Rectal smooth muscle tissue (tissue), 1 donor: ENCODE results near the gene RGSL1.
"Not testable (repeated sequence)": the region's sequence is repeated elsewhere in the genome, so short reads cannot be mapped to it uniquely, and the experiment has no call there.

Source experiments
- H3K27ac ChIP-seq: one replicate; pipeline ENCODE4 v1.7.0; 2013; ENCODE audit warnings: low read depth, low read length, inconsistent platforms
- H3K27me3 ChIP-seq: one replicate; pipeline ENCODE4 v1.7.0; 2013; ENCODE audit warnings: low read length; ENCODE audit not compliant: control insufficient read depth, insufficient read depth
- H3K36me3 ChIP-seq: one replicate; pipeline ENCODE4 v1.7.0; 2013; ENCODE audit warnings: low read length; ENCODE audit not compliant: control insufficient read depth, insufficient read depth
- H3K4me1 ChIP-seq: one replicate; pipeline ENCODE4 v1.7.0; 2013; ENCODE audit warnings: low read length; ENCODE audit not compliant: control insufficient read depth, insufficient read depth
- H3K4me3 ChIP-seq: one replicate; pipeline ENCODE4 v1.7.0; 2013; ENCODE audit warnings: low read length
- H3K9ac ChIP-seq: one replicate; pipeline ENCODE4 v1.7.0; 2013; ENCODE audit warnings: low read length

RGSL1 gene

DNA sequence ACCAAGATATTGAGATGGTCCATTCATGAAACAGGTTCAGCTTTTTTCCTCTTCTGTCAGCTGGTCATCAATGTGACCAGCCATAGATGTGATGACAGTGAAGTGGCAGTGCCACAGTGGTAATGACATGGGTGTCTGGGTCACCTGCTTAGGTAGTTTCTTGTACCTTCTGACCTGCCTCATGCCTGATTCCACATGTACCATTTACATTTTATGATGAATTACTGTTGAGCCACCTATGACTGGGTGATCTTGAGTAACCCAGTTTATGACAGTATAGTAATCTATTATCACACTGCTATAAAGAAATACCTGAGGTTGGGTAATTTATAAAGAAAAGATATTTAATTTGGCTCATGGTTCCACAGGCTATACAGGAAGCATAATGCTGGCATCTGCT is 45.7 kb downstream of the RGSL1 start:
- Histone ChIP-seq H3K9ac (no peak overlapping the region), H3K4me3 (no peak overlapping the region), H3K27me3 (no peaks in the 10 kb centered on the region), H3K36me3 (no peaks in the 10 kb centered on the region), H3K4me1 (no peaks in the 10 kb centered on the region), H3K27ac (no peak overlapping the region)

DNA sequence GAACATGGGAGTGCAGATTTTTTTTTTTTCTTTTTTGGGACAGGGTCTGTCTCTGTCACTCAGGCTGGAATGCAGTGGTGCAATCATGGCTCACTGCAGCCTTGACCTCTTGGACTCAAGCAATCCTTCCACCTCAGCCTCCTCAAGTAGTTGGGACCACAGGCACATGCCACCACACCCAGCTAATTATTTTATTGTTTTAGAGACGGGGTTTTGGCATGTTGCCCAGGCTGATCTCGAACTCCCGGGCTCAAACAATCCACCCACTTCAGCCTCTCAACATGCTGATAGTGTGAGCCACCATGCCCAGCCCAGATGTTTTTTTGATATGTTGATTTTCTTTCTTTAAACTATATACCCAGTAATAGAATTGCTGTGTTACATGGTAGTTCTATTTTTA is 57.7 kb downstream of the RGSL1 start:
- no peaks in the 10 kb centered on the region for H3K27me3 ChIP-seq
- no peak overlapping the region for H3K9ac ChIP-seq
- no peaks in the 10 kb centered on the region for H3K4me1 ChIP-seq
- no peak overlapping the region for H3K4me3 ChIP-seq
- no peaks in the 10 kb centered on the region for H3K36me3 ChIP-seq
- H3K27ac ChIP-seq, result no peak overlapping the region

DNA sequence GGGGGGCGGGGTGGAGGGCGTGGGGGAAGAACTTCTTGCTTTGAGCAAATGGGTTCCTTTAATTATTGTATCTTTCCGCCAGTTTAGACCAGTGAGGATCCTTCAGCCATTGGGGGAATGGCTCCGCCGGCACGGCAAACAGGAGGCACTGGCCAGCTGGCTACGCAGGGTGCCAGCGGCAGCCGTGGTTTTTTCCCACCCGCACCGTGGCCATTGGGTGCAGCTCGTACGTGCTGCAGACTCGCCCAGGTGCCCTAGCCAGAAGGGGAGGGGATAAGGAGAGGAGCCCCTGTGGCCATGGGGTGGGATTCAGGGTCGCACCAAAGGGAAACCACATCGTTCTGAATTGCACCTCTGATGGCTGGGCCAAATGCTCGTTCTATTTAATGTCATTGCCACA is 65.6 kb downstream of the RGSL1 start:
- no peak overlapping the region for H3K27ac ChIP-seq
- H3K4me3 ChIP-seq, result no peak overlapping the region
- no peaks in the 10 kb centered on the region for H3K36me3 ChIP-seq
- H3K4me1 ChIP-seq, result no peaks in the 10 kb centered on the region
- no peak overlapping the region for H3K9ac ChIP-seq
- H3K27me3 ChIP-seq, result no peaks in the 10 kb centered on the region

- Histone ChIP-seq H3K36me3 (no peaks in the 10 kb centered on the region), H3K4me3 (no peak overlapping the region), H3K4me1 (no peaks in the 10 kb centered on the region), H3K27me3 (no peaks in the 10 kb centered on the region), H3K9ac (no peak overlapping the region), H3K27ac (no peak overlapping the region)
These were observed 70.8 kb downstream of the RGSL1 start for GRCh38 chr1:182520736-182521135.

- Histone ChIP-seq H3K27ac (no peak overlapping the region), H3K9ac (no peak overlapping the region), H3K36me3 (no peaks in the 10 kb centered on the region), H3K27me3 (no peaks in the 10 kb centered on the region), H3K4me1 (no peaks in the 10 kb centered on the region), H3K4me3 (no peak overlapping the region)
These were observed 75.4 kb downstream of the RGSL1 start for GRCh38 chr1:182525342-182525741.

DNA sequence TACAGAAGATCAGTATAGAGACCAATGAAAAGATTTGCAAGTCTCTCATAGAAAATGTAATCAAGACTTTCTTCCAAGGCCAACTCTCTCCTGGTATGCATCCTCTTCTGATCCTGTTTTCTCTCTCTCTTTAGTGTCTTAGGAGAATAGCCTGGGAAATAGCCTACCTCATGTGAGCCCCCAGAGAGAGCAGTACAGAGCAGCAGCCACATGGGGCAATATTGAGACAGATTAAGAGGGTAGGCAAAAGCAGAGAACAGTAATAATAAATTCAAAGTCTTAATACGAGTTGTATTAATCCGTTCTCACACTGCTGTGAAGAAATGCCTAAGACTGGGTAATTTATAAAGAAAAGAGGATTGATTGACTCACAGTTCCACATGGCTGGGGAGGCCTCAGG is 77.7 kb downstream of the RGSL1 start:
- H3K4me1 ChIP-seq, result no peaks in the 10 kb centered on the region
- H3K36me3 ChIP-seq, result no peaks in the 10 kb centered on the region
- H3K27me3 ChIP-seq, result no peaks in the 10 kb centered on the region
- no peak overlapping the region for H3K4me3 ChIP-seq
- H3K27ac ChIP-seq, result no peak overlapping the region
- no peak overlapping the region for H3K9ac ChIP-seq

- H3K27ac ChIP-seq, H3K9ac ChIP-seq, H3K27me3 ChIP-seq, H3K36me3 ChIP-seq, H3K4me3 ChIP-seq, H3K4me1 ChIP-seq: not testable (repeated sequence)
These were observed 78.3 kb downstream of the RGSL1 start for GRCh38 chr1:182528206-182528605.

GRCh38 chr1:182533896-182534295 is 84.0 kb downstream of the RGSL1 start:
- H3K27me3 ChIP-seq, result no peaks in the 10 kb centered on the region
- no peaks in the 10 kb centered on the region for H3K36me3 ChIP-seq
- H3K9ac ChIP-seq, result no peak overlapping the region
- H3K27ac ChIP-seq, result no peak overlapping the region
- no peak overlapping the region for H3K4me3 ChIP-seq
- H3K4me1 ChIP-seq, result no peaks in the 10 kb centered on the region

- Histone ChIP-seq H3K4me1 (no peaks in the 10 kb centered on the region), H3K36me3 (no peaks in the 10 kb centered on the region), H3K27ac (no peak overlapping the region), H3K4me3 (no peak overlapping the region), H3K9ac (no peak overlapping the region), H3K27me3 (no peaks in the 10 kb centered on the region)
These were observed 99.4 kb downstream of the RGSL1 start for GRCh38 chr1:182549346-182549745.

GRCh38 chr1:182549811-182550210 is 99.9 kb downstream of the RGSL1 start:
- Histone ChIP-seq H3K9ac (no peak overlapping the region), H3K36me3 (no peaks in the 10 kb centered on the region), H3K4me3 (no peak overlapping the region), H3K27me3 (no peaks in the 10 kb centered on the region), H3K27ac (no peak overlapping the region), H3K4me1 (no peaks in the 10 kb centered on the region)

DNA sequence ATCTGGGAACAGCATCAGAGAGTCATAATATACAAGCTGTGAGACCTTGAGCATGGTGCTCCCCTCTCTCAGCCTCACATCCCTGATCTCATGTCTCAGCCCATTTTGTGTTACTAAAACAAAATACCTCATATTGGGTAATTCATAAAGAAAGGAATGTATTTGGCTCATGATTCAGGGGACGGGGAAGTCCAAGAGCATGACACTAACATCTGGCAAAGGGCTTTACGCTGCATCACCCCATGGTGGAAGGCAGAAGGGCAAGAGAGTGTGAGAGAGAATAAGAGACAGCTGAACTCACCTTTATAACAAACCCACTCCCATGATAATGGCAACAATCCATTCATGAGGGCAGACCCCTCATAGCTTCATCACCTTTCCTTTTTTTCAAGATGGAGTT is 102.6 kb downstream of the RGSL1 start:
- no peaks in the 10 kb centered on the region for H3K36me3 ChIP-seq
- no peaks in the 10 kb centered on the region for H3K4me1 ChIP-seq
- no peak overlapping the region for H3K27ac ChIP-seq
- H3K27me3 ChIP-seq, result no peaks in the 10 kb centered on the region
- H3K4me3 ChIP-seq, result no peak overlapping the region
- H3K9ac ChIP-seq, result no peak overlapping the region

- H3K9ac ChIP-seq, result no peak overlapping the region
- H3K27me3 ChIP-seq, result no peaks in the 10 kb centered on the region
- H3K4me3 ChIP-seq, result no peak overlapping the region
- H3K27ac ChIP-seq, result no peak overlapping the region
- H3K36me3 ChIP-seq, result no peaks in the 10 kb centered on the region
- no peaks in the 10 kb centered on the region for H3K4me1 ChIP-seq
These were observed 105.5 kb downstream of the RGSL1 start for GRCh38 chr1:182555493-182555892.

- Histone ChIP-seq H3K36me3 (no peaks in the 10 kb centered on the region), H3K4me3 (no peak overlapping the region), H3K4me1 (no peaks in the 10 kb centered on the region), H3K27me3 (no peaks in the 10 kb centered on the region), H3K27ac (no peak overlapping the region), H3K9ac (no peak overlapping the region)
These were observed 106.3 kb downstream of the RGSL1 start for GRCh38 chr1:182556279-182556678.
